ENCODE measurements around the gene NFIA. TPM values are rescaled to one million over a fixed set of nuclear protein-coding genes. Genes with fewer than 3 reads are reported as not detected.

Gene NFIA
- total and polyA plus RNA-seq, 2 donors (not counting 1 experiment from before 2014, with no cell fraction given): 0.28 to 0.54 TPM

DNA sequence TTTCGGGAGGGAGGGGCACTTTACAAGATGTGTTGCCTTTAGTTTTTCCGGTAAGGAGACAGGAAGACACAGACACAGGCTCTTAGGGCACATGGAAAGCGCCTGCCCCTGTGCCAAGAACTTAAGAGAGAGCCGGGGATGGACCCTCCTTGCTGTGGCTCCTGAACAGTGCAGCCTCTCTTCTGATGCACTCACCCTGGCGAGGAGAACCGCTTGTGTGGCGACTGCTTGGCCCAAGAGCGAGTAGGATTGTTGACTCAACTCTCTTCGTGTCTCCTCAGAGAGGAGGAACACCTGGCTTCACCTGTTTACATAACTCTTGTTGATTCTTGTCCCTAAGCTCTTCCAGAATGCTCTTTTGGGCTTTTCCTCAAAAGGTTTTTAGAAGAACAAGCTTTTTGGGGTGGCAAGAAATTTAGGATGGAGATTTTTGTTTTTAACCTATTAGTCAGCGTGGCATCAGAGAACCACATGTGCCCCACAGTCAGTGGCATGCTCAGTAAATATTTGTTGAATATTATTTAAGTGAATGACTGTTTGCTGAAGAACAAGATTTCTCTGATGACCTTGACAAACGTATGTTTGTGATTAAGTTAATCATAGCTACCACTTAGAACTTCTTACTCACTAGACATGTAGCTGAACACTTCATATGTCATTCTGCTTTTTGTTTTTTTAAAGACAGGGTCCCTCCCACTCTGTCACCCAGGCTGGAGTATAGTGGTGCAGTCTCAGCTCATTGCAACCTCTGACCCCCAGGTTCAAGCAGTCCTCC lies 60.6 kb downstream of the NFIA start:
- Mint-ChIP-seq H3K4me1 (no peaks in the 10 kb centered on the region), H3K4me3 (no peak overlapping the region), H3K27ac (no peak overlapping the region), H3K27me3 (peaks cover 9% of the 10 kb centered on the region), H3K9me3 (ENCODE audit: insufficient read depth) (no peaks in the 10 kb centered on the region)
- Histone ChIP-seq H3K27ac (ENCODE audit: low read length in 2 of 2) (no peak overlapping the region), H3K4me3 (ENCODE audit: control extremely low read depth in 1 of 5, extremely low read depth in 1 of 5, insufficient read depth in 1 of 5, low read depth in 2 of 5, low read length in 4 of 5) (no peak overlapping the region), H2AFZ (ENCODE audit: insufficient read depth, low read depth, low read length, poor library complexity, severe bottlenecking) (no peak overlapping the region), H3K36me3 (replicated peaks in 1 of 2; ENCODE audit: control extremely low read depth in 1 of 2, control insufficient read depth in 1 of 2, extremely low read depth in 1 of 2, insufficient read depth in 2 of 2, low read length in 1 of 2) (no peaks in the 10 kb centered on the region), H3K4me2 (replicated peaks; ENCODE audit: low read depth, low read length, poor library complexity, severe bottlenecking) (no peak overlapping the region), H3K9me3 (ENCODE audit: control extremely low read depth in 1 of 3, control insufficient read depth in 2 of 3, insufficient read depth in 1 of 3, low read length in 2 of 3) (no peaks in the 10 kb centered on the region), H4K20me1 (ENCODE audit: control insufficient read depth, insufficient read depth, low read length, poor library complexity, severe bottlenecking) (no peaks in the 10 kb centered on the region), H3K9ac (ENCODE audit: low read length) (no peak overlapping the region), H3K4me1 (ENCODE audit: control insufficient read depth in 2 of 2, insufficient read depth in 2 of 2, low read length in 2 of 2) (no peaks in the 10 kb centered on the region), H3K79me2 (ENCODE audit: control insufficient read depth, insufficient read depth, low read length) (no peaks in the 10 kb centered on the region), H3K27me3 (replicated peaks in 1 of 4; ENCODE audit: control extremely low read depth in 1 of 4, control insufficient read depth in 3 of 4, insufficient read depth in 4 of 4, low read length in 3 of 4) (peaks cover 0 to 3% (median 0%) of the 10 kb centered on the region in 4 experiments)
- POLR2A ChIA-PET: no interaction called here
- intact Hi-C loops (cut with micrococcal nuclease): no loop called here
- no peak for ATAC-seq (ENCODE audit: low read depth)
- CTCF ChIA-PET: no interaction called here
- TF ChIP-seq, protein P1, sequence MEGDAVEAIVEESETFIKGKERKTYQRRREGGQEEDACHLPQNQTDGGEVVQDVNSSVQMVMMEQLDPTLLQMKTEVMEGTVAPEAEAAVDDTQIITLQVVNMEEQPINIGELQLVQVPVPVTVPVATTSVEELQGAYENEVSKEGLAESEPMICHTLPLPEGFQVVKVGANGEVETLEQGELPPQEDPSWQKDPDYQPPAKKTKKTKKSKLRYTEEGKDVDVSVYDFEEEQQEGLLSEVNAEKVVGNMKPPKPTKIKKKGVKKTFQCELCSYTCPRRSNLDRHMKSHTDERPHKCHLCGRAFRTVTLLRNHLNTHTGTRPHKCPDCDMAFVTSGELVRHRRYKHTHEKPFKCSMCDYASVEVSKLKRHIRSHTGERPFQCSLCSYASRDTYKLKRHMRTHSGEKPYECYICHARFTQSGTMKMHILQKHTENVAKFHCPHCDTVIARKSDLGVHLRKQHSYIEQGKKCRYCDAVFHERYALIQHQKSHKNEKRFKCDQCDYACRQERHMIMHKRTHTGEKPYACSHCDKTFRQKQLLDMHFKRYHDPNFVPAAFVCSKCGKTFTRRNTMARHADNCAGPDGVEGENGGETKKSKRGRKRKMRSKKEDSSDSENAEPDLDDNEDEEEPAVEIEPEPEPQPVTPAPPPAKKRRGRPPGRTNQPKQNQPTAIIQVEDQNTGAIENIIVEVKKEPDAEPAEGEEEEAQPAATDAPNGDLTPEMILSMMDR (IDR thresholded peaks at IDR 0.05): no peak
- TF ChIP-seq EZH2 (IDR thresholded peaks at IDR 0.05; ENCODE audit: borderline replicate concordance, insufficient read depth, low read depth, low read length, poor library complexity, severe bottlenecking): no peak
- 95% methylated on average over 9 of the region's 11 CpGs for WGBS (ENCODE audit: insufficient coverage)
- no peak for DNase-seq

DNA sequence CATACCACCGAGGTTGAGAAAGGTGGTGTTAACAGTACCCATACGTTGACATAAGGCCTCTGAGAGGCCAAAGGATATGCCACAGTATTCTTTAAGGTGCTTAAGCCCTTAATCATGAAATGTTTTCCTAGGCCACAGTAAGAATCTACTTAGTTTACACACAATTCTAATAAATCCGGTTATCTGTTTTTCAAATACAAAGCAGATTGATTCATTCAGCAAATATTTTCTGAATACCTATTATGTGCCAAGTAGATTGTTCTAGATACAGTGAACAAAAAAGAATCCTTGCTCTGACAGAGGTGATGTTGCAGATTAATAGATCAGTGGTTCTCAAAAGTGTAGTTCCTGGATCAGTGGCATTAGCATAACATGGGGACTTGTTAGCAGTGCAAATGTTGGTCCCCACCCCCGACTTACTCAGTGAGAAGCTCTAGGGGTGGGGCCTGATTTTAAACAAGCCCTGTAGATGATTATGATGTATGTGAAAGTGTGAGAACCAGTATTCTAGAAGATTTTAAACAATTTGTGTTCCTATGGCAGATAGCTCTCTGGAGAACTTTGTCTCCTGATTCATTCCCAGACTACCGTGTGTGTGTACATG lies 61.6 kb downstream of the NFIA start:
- H3K4me3 Mint-ChIP-seq: no peak overlapping the region
- Histone ChIP-seq H3K9me3 (ENCODE audit: control extremely low read depth in 1 of 3, control insufficient read depth in 2 of 3, insufficient read depth in 1 of 3, low read length in 2 of 3) (no peaks in the 10 kb centered on the region), H3K27ac (ENCODE audit: low read length in 2 of 2) (no peak overlapping the region), H3K4me3 (ENCODE audit: control extremely low read depth in 1 of 5, extremely low read depth in 1 of 5, insufficient read depth in 1 of 5, low read depth in 2 of 5, low read length in 4 of 5) (no peak overlapping the region), H3K79me2 (ENCODE audit: control insufficient read depth, insufficient read depth, low read length) (no peaks in the 10 kb centered on the region), H4K20me1 (ENCODE audit: control insufficient read depth, insufficient read depth, low read length, poor library complexity, severe bottlenecking) (no peaks in the 10 kb centered on the region), H3K36me3 (replicated peaks in 1 of 2; ENCODE audit: control extremely low read depth in 1 of 2, control insufficient read depth in 1 of 2, extremely low read depth in 1 of 2, insufficient read depth in 2 of 2, low read length in 1 of 2) (no peaks in the 10 kb centered on the region), H3K27me3 (replicated peaks in 1 of 4; ENCODE audit: control extremely low read depth in 1 of 4, control insufficient read depth in 3 of 4, insufficient read depth in 4 of 4, low read length in 3 of 4) (peaks cover 0 to 3% (median 0%) of the 10 kb centered on the region in 4 experiments), H3K4me2 (replicated peaks; ENCODE audit: low read depth, low read length, poor library complexity, severe bottlenecking) (no peak overlapping the region), H3K9ac (ENCODE audit: low read length) (no peak overlapping the region), H2AFZ (ENCODE audit: insufficient read depth, low read depth, low read length, poor library complexity, severe bottlenecking) (no peak overlapping the region), H3K4me1 (ENCODE audit: control insufficient read depth in 2 of 2, insufficient read depth in 2 of 2, low read length in 2 of 2) (no peaks in the 10 kb centered on the region)
- H3K9me3 Mint-ChIP-seq (ENCODE audit: insufficient read depth): no peaks in the 10 kb centered on the region
- ChIA-PET CTCF (no interaction called here), POLR2A (no interaction called here)
- peaks cover 9% of the 10 kb centered on the region for H3K27me3 Mint-ChIP-seq
- H3K27ac Mint-ChIP-seq: no peak overlapping the region
- TF ChIP-seq, protein P1 (IDR thresholded peaks at IDR 0.05): no peak
- no peak for TF ChIP-seq EZH2 (IDR thresholded peaks at IDR 0.05; ENCODE audit: borderline replicate concordance, insufficient read depth, low read depth, low read length, poor library complexity, severe bottlenecking)
- no peaks in the 10 kb centered on the region for H3K4me1 Mint-ChIP-seq
- DNase-seq (no peak), ATAC-seq (ENCODE audit: low read depth) (no peak)
- intact Hi-C loops (cut with micrococcal nuclease): no loop called here
- 94% methylated on average over 3 of the region's 5 CpGs for WGBS (ENCODE audit: insufficient coverage)

Data from B cell (primary cell).